ENCODE results near the gene SPECC1. TPM values are rescaled to one million over a fixed set of nuclear protein-coding genes. Genes with fewer than 3 reads are reported as not detected.

Gene SPECC1
- total and polyA plus RNA-seq, 2 of the 13 experiments (the other 11 are each of a cell fraction or from before 2014, with no cell fraction given): 2.3 to 6.9 TPM

GRCh38 chr17:19977293-19978208 lies 31.6 kb upstream of the SPECC1 start, which contains the start of gene AKAP10 (continued):
- TF ChIP-seq ZNF674 (CRISPR knock-in tag; IDR thresholded peaks at IDR 0.05; ENCODE audit: low read depth) (no peak), PHF8 (CRISPR knock-in tag; IDR thresholded peaks at IDR 0.05) (peak; percentile 89), MTF2 (CRISPR knock-in tag; IDR thresholded peaks at IDR 0.05; ENCODE audit: borderline replicate concordance) (no peak), SOX13 (IDR thresholded peaks at IDR 0.05) (0 out of 2 replicates have a peak, but pooled peaks have one; percentile 44), SOX13 (CRISPR knock-in tag; conservative IDR thresholded peaks at IDR 0.05 in 1 of 2, IDR thresholded peaks at IDR 0.05 in 1 of 2) (0 out of 4 replicates have a peak, but pooled peaks of 1 of the 2 experiments have one; percentile 45), KDM4B (CRISPR knock-in tag; IDR thresholded peaks at IDR 0.05) (0 out of 2 replicates have a peak, but pooled peaks have one; percentile 12), ZNF460 (CRISPR knock-in tag; IDR thresholded peaks at IDR 0.05; ENCODE audit: borderline replicate concordance) (no peak; the same call in 1 of the 2 replicates), IKZF5 (CRISPR knock-in tag; IDR thresholded peaks at IDR 0.05) (peak; percentile 80; the same call in 1 of the 2 replicates), MYPOP (CRISPR knock-in tag; IDR thresholded peaks at IDR 0.05) (no peak), PPARG (CRISPR knock-in tag; conservative IDR thresholded peaks at IDR 0.05) (peak; percentile 51; the same call in 1 of the 2 replicates), FOXC1 (CRISPR knock-in tag; IDR thresholded peaks at IDR 0.05; ENCODE audit: borderline replicate concordance) (peak; percentile 90), ZNF558 (CRISPR knock-in tag; IDR thresholded peaks at IDR 0.05; ENCODE audit: borderline replicate concordance) (peak; percentile 93), ZNF777 (CRISPR knock-in tag; IDR thresholded peaks at IDR 0.05) (peak; percentile 69), ZBTB25 (CRISPR knock-in tag; IDR thresholded peaks at IDR 0.05) (peak; percentile 74; the same call in 1 of the 2 replicates), ZNF7 (CRISPR knock-in tag; IDR thresholded peaks at IDR 0.05) (no peak), RARG (CRISPR knock-in tag; IDR thresholded peaks at IDR 0.05; ENCODE audit: low read depth) (0 out of 2 replicates have a peak, but pooled peaks have one; percentile 64), ATM (IDR thresholded peaks at IDR 0.05; ENCODE audit: borderline replicate concordance) (no peak), THAP9 (CRISPR knock-in tag; IDR thresholded peaks at IDR 0.05; ENCODE audit: borderline replicate concordance) (peak; percentile 91)
- TF ChIP-seq, protein P1, sequence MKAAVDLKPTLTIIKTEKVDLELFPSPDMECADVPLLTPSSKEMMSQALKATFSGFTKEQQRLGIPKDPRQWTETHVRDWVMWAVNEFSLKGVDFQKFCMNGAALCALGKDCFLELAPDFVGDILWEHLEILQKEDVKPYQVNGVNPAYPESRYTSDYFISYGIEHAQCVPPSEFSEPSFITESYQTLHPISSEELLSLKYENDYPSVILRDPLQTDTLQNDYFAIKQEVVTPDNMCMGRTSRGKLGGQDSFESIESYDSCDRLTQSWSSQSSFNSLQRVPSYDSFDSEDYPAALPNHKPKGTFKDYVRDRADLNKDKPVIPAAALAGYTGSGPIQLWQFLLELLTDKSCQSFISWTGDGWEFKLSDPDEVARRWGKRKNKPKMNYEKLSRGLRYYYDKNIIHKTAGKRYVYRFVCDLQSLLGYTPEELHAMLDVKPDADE (CRISPR knock-in tag; IDR thresholded peaks at IDR 0.05): peak; percentile 72; the same call in 1 of the 2 replicates
- TF ChIP-seq, protein P2, sequence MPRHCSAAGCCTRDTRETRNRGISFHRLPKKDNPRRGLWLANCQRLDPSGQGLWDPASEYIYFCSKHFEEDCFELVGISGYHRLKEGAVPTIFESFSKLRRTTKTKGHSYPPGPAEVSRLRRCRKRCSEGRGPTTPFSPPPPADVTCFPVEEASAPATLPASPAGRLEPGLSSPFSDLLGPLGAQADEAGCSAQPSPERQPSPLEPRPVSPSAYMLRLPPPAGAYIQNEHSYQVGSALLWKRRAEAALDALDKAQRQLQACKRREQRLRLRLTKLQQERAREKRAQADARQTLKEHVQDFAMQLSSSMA (CRISPR knock-in tag; IDR thresholded peaks at IDR 0.05): peak; percentile 79; the same call in 1 of the 2 replicates
